Muscle of back (tissue), 13 donors: ENCODE results near the gene BLTP1. TPM values are rescaled to one million over a fixed set of nuclear protein-coding genes. Genes with fewer than 3 reads are reported as not detected.
"Not testable (repeated sequence)": the region's sequence is repeated elsewhere in the genome, so short reads cannot be mapped to it uniquely, and the experiment has no call there.

Experiments
- DNase-seq, 3 donors: peaks; one replicate each; pipeline versions ENCODE4 v3.0.0 to v3.0.0-alpha.2; 2013
- long read RNA-seq, 9 donors: transcript quantifications; one replicate each; lab custom pipeline, GENCODE V29; 2026
- polyA plus RNA-seq, 10 donors: library from polyadenylated mRNA; unstranded; fragments of 120-200 nt; gene quantifications; one replicate each; pipeline ENCODE4 v1.2.1, GENCODE V29; 2013; ENCODE audit not compliant: insufficient read length in 10 of 10

BLTP1 gene
- 10 to 100 TPM; 37.6 to 60.0 (median 46.3) TPM for polyA plus RNA-seq
- long read RNA-seq, donor 1: 0 reads
- long read RNA-seq, donor 2, partial matches to known transcripts: 0 of 1 reads
- long read RNA-seq, donor 2, other reads (novel, unspliced or antisense): 0 of 1 reads
- long read RNA-seq, donor 3: 0 reads
- long read RNA-seq, donor 4: 0 reads
- long read RNA-seq, donor 5: 0 reads
- long read RNA-seq, donor 6: 0 reads
- long read RNA-seq, donor 7, partial matches to known transcripts: 0 of 1 reads
- long read RNA-seq, donor 7, other reads (novel, unspliced or antisense): 0 of 1 reads
- long read RNA-seq, donor 8, partial matches to known transcripts: 7 of 7 reads
- long read RNA-seq, donor 8, other reads (novel, unspliced or antisense): 0 of 7 reads
- long read RNA-seq, donor 9: 0 reads

- DNase-seq: peak; percentile 87 to 97 (median 95)
Observed at GRCh38 chr4:122151982-122152710, at the start of gene BLTP1. BLTP1 (plus strand) TSS chr4:122152331; CDS start chr4:122170648, 18,317 bp downstream.

- no peak for DNase-seq
Observed at GRCh38 chr4:122104184-122104583, 47.9 kb upstream of the BLTP1 start.

GRCh38 chr4:122107680-122108079 lies 44.5 kb upstream of the BLTP1 start:
- DNase-seq: no peak

- not testable (repeated sequence) for DNase-seq
Observed at GRCh38 chr4:122110304-122110703, 41.8 kb upstream of the BLTP1 start.

GRCh38 chr4:122117743-122118142 lies 34.4 kb upstream of the BLTP1 start:
- DNase-seq: no peak

GRCh38 chr4:122118243-122118642 lies 33.9 kb upstream of the BLTP1 start:
- DNase-seq: no peak

GRCh38 chr4:122119739-122120138 lies 32.4 kb upstream of the BLTP1 start:
- no peak for DNase-seq

- no peak for DNase-seq
Observed at GRCh38 chr4:122121593-122121992, 30.5 kb upstream of the BLTP1 start.

- no peak for DNase-seq
Observed at GRCh38 chr4:122122083-122122482, 30.0 kb upstream of the BLTP1 start.

- DNase-seq: no peak
Observed at GRCh38 chr4:122129061-122129460, 23.1 kb upstream of the BLTP1 start.

GRCh38 chr4:122131562-122132157 lies 20.5 kb upstream of the BLTP1 start:
- DNase-seq: no peak

GRCh38 chr4:122132891-122133290 lies 19.2 kb upstream of the BLTP1 start:
- DNase-seq: no peak

GRCh38 chr4:122139139-122139538 lies 13.0 kb upstream of the BLTP1 start:
- no peak for DNase-seq

GRCh38 chr4:122140834-122141233 lies 11.3 kb upstream of the BLTP1 start:
- DNase-seq: no peak

- no peak for DNase-seq
Observed at GRCh38 chr4:122142687-122143086, 9.4 kb upstream of the BLTP1 start.

- no peak for DNase-seq
Observed at GRCh38 chr4:122146652-122147051, 5.5 kb upstream of the BLTP1 start.

- DNase-seq: no peak
Observed at GRCh38 chr4:122150931-122151330, 1.2 kb upstream of the BLTP1 start.

- peak; percentile 9 to 76 (median 39) for DNase-seq
Observed at GRCh38 chr4:122152711-122153226, 638 bp downstream of the BLTP1 start.

- no peak for DNase-seq
Observed at GRCh38 chr4:122156819-122157218, 4.7 kb downstream of the BLTP1 start.

GRCh38 chr4:122163301-122163700 lies 11.2 kb downstream of the BLTP1 start:
- DNase-seq: no peak

- DNase-seq: no peak
Observed at GRCh38 chr4:122163767-122164166, 11.6 kb downstream of the BLTP1 start.

GRCh38 chr4:122167369-122167768 lies 15.2 kb downstream of the BLTP1 start:
- no peak for DNase-seq
